NCI-H1417 (cell line): ENCODE data around the gene KLHDC3.
A peak's percentile ranks its signal among the peaks of the same experiment; 100 is the strongest.
"Not testable (repeated sequence)": the region's sequence is repeated elsewhere in the genome, so short reads cannot be mapped to it uniquely, and the experiment has no call there.

ENCODE experiments used
- DNase-seq, 3 experiments: peaks; one replicate each; lab custom pipeline; 2025; lab: John Stamatoyannopoulos, UW

The KLHDC3 gene

DNA sequence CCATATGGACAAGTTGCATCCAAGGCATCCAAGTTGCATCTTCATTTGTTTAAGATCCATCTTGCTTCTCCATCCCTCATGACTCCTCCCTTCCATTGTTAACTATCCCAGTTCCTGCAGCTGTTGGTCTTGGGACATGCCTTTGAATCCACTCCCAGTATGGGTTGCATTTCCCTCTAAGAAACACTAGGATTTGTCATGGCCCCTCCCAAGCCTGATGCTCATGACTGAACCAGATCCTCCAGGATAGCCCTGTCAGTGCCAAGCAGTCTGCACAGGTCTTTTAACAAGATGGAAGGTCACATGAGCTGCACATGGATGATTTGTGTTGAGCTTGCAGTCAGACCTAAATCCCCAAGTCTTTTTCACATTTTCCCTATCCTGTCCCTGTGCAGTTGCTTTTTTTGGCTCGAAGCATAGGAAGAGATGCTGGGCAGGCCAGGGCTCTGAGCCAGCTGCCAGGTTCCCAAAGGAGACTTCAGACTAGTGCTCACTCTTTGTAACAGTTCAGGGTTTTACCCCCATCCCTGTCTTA is 25.5 kb upstream of the KLHDC3 start:
- DNase-seq: no peak

- no peak for DNase-seq
Observed at GRCh38 chr6:42989923-42990322, 24.1 kb upstream of the KLHDC3 start.

- DNase-seq: no peak
Observed at GRCh38 chr6:42993445-42993844, 20.6 kb upstream of the KLHDC3 start.

DNA sequence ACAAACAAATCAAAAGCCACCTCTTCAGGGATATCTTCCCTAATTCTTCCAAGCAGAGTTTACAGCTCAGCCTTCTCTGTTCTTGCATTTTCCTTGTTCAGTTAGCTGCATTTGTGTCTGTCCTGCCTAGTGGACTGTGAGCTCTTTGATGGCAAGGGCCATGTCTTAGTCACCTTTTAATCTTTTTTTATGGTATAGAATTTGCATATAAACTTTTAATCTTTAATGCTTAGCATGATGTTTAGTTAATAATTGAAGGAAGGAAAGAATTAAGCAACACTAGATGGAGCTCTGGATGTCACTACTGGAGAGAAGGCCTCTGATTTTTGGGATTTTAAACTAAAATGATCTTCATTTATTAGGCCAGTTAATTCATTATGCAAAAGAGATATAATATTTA is 17.5 kb upstream of the KLHDC3 start:
- no peak for DNase-seq

DNA sequence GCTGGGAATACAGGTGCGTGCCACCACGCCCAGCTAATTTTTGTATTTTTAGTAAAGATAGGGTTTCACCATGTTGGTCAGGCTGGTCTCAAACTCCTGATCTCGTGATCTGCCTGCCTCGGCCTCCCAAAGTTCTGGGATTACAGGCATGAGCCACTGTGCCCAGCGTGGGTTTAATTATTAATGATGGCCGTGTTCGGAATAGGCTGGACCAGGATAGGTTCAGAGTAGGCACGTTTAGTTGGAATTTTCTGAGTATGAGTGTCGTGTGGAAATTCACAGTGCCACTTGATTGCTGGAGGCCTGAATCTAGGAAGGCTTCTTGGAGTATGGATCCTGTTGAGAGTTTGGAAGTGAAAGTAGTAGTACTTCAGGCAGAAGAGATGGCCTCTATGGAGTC is 15.8 kb upstream of the KLHDC3 start:
- not testable (repeated sequence) for DNase-seq

- DNase-seq: no peak
Observed at GRCh38 chr6:43001843-43002242, 12.2 kb upstream of the KLHDC3 start.

GRCh38 chr6:43005844-43006243 is 8.2 kb upstream of the KLHDC3 start:
- DNase-seq: no peak

- no peak for DNase-seq
Observed at GRCh38 chr6:43006251-43006650, 7.8 kb upstream of the KLHDC3 start.

GRCh38 chr6:43007126-43007525 is 6.9 kb upstream of the KLHDC3 start:
- DNase-seq: no peak

GRCh38 chr6:43009124-43009523 is 4.9 kb upstream of the KLHDC3 start:
- DNase-seq: peak in 2 of 3 experiments; percentile 13 to 42

DNA sequence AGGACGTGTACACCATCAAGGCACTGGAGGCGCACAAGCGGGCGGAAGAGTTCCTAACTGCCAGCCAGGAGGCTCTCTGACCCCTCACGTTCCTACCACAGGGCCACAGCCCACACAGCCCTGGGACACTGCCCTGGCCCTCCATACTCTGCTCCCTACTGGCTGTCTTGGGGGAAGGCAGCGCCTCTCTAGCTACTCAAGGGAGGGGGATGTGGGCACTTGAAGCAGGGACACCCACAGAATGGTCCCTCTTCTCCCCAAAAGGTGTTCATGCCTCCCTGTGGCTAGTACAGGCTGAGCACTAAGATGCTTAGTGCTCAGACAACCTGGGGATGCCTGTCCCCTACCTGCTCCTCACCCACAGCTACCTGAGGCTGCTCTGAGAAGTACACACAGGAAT is 2.8 kb upstream of the KLHDC3 start:
- DNase-seq: no peak

- DNase-seq: no peak
Observed at GRCh38 chr6:43012364-43012763, 1.7 kb upstream of the KLHDC3 start.

DNA sequence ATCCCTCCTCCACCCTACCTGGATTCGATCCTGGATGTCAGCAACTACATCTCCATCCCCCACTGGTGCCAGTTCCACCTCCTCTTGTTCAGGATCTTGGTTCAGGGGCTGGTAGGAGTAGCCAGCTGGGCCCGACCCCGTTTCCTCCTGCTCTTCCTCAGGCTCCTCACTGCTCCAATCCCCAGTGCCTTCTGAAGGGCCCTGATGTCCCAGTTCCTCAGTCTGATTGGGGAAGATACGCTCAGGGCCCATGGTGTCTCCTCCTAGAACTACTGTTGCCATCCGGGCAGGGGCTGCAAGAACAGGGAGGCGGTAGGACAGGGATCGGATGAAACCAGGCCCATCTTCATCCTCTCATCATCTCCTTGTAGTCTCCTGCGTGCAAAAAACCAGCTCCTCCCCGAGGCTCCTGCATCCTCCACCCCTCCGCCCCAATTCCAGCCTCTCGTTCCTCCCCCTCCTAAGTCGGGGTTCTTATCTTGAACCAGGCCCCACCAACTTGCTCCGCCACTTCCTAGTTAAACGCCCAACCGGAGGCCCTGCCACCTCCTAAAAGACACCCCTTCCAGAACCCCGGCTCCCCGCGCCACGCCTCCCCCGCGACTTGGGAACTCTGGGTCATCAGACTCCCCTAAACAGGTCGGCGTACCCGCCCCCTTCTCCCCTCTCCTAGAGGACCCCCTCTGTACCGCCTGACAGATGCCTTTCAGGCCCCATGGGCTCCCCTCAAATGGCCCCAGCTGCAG is 779 bp upstream of the KLHDC3 start:
- no peak for DNase-seq

DNA sequence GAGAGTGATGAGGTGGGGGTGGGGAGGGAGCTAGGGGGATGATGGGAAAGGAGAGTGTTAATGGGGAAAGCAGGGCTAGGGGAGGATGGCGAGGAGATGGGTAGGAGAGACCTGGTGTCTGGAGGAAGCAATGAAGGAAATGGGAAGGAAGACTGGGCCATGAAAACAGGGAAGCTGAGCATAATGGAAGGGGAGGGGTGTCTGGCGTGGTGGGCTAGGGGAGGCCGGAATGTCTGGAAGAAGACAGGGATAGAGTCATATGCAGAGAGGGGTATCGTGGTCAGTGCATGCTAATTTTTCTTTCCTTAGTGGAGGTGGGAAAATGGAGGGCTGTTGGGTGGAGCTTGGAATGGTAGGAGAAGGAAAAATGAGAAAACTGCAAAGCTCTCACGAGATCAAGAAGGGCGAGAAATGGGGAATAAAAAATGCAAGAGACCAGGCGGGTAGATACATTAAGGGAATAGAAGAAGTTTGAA is 423 bp downstream of the KLHDC3 start:
- no peak for DNase-seq

DNA sequence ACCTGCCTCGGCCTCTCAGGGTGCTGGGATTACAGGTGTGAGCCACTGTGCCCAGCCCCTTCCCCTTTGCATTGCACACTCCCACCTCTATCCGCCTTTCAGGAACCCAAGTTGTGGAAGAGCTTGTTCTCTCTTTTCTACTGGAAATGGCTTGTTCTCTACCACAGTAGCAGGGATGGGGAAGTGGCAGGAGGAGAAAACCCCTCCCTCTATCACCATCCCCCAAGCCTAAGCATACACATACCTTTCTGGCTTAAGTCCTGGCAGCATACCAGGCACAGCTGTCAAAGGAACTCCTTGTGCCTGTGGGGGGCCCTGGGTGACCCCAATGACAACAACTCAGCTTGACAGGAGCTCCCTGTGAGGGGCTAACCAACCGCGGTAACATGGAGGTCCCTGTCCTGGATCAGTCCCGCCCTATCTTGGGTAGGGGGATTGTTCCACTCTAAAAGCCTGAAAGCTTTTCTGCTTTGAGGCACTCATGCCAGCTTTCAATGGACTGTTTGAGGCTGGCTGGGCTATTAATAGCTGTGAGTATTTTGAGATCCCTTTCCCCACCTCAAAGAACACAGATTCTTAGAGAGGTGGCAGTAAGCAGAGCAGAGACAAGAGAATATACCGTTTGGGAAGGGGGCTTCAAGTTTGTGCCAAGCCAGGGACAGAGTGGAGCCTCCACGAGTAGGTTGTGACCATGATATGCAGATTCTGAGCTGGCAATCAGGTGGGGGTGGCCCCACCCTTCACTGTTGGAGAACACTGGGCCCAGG is 2.3 kb downstream of the KLHDC3 start:
- DNase-seq: no peak

- no peak for DNase-seq
Observed at GRCh38 chr6:43016943-43017334, 2.9 kb downstream of the KLHDC3 start.

DNA sequence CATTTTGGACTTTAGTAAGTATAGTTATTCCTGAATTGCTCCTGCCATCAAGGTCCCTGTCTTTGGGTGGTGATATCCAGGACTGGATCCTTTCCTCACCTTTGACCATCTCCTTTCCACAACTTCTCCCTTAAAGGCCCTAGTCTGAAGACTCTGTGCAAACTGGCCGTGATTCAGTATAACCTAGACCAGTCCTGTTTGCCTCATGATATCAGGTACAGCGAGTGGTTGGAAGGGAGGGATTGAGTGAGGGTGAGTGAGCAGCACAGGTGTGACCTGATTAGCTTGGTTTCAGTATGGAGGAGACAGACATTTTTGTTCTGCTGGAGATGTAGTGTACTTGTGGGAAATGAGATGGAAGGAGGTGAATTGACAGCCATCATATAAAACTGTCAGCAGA is 5.1 kb downstream of the KLHDC3 start:
- no peak for DNase-seq

- DNase-seq: no peak
Observed at GRCh38 chr6:43020052-43020705, 6.1 kb downstream of the KLHDC3 start.

GRCh38 chr6:43020847-43021246 is 6.8 kb downstream of the KLHDC3 start:
- peak in 1 of 3 experiments; percentile 56 for DNase-seq

DNA sequence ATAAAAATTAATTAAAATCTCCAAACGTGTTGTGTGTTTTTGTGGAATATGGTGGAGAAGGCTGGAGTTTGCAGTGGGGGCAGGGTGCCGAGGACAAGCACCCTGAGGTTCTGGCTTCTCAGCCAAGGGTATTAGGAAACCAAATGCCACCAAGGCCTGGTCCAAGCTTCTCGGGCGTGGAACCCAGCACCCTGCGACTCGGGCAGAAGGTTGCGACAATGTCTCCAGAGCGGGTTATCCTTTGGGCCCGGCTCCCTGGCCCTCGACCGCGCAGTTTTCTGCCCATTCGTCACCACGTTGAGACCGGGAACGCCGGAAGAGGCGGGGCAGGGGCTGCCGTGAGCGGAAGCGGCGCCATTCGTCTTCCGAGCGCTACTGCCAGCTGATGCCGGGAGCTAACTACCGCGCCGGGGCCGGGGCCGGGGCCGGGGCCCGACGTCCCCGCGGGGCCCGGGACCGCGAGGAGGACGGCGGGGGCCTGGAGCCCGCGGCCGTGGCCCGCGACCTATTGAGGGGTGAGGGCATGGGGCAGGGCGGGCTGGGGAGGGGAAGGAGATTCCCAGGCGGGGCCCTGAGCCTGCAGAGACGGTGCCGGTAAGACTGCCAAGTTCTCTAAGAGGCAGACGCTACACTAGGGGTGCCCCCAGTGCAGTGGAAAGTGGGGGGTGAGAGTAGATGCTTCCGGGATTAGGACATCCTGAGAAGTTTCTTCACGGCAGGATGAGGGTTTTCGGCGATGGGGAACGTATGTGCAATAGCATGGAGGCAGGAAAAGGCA is 7.4 kb downstream of the KLHDC3 start, which contains the start of gene RRP36:
TSS of gene RRP36 (plus strand) at position 354 of the 778 bp plus-strand sequence. CDS start at position 386, 32 bp downstream.
- DNase-seq: peak; percentile 70 to 76 (median 71)

- no peak for DNase-seq
Observed at GRCh38 chr6:43024436-43024835, 10.4 kb downstream of the KLHDC3 start.

- DNase-seq: no peak
Observed at GRCh38 chr6:43026365-43026764, 12.3 kb downstream of the KLHDC3 start.
